Measurements from ENCODE around the gene MAP1LC3A. TPM values are rescaled to one million over a fixed set of nuclear protein-coding genes. Genes with fewer than 3 reads are reported as not detected.
A peak's percentile ranks its signal among the peaks of the same experiment; 100 is the strongest.

Gene MAP1LC3A
- total RNA-seq, 1 donor from 2014 or later: 83.9 TPM

DNA sequence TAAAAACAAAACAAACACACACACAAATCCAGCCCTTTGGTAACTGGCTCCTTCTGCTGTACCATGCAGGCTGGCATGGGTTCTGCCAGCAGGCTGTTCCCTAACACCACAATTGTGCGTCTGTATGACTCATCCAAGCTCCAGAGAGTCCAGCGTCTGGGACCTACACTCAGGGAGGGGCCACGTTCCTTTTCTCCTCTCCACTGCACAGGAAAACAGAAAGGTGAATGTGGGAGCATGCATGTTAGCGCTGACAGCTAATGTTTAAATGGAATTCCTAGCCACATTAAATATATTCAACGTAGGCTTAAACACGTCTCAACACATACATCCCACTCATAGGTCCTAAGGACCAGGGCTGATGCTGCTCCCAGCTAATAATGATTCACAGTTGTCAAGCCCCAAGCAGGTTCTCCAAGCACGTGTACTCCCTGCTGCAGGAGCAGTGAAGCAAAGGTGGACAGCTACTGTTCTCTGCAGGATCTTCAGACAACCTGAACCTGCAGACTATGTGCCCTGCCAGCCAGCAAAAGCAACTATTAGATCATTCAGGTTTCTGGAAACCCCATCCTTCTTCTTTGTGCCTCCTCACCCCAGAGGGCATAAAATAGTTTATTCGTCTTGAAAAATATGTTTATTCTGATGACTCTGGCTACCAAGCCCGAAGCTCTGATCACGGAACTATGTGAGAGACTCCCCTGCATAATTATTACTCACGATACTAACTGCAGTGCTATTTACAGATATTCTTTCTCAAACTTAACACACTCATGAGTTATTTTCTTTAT lies 20.9 kb downstream of the MAP1LC3A start:
- peaks cover 27% of the 10 kb centered on the region for H3K36me3 Mint-ChIP-seq
- TF ChIP-seq, protein P1, sequence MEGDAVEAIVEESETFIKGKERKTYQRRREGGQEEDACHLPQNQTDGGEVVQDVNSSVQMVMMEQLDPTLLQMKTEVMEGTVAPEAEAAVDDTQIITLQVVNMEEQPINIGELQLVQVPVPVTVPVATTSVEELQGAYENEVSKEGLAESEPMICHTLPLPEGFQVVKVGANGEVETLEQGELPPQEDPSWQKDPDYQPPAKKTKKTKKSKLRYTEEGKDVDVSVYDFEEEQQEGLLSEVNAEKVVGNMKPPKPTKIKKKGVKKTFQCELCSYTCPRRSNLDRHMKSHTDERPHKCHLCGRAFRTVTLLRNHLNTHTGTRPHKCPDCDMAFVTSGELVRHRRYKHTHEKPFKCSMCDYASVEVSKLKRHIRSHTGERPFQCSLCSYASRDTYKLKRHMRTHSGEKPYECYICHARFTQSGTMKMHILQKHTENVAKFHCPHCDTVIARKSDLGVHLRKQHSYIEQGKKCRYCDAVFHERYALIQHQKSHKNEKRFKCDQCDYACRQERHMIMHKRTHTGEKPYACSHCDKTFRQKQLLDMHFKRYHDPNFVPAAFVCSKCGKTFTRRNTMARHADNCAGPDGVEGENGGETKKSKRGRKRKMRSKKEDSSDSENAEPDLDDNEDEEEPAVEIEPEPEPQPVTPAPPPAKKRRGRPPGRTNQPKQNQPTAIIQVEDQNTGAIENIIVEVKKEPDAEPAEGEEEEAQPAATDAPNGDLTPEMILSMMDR (conservative IDR thresholded peaks at IDR 0.05): no peak
- H3K27ac Mint-ChIP-seq: peak overlapping the region; percentile 89
- peaks cover 28% of the 10 kb centered on the region for H3K4me1 Mint-ChIP-seq (ENCODE audit: unreplicated experiment)
- peak overlapping the region; percentile 66 for H3K4me3 Mint-ChIP-seq
- H3K9me3 Mint-ChIP-seq: no peaks in the 10 kb centered on the region
- DNase-seq (ENCODE audit: extremely low spot score, unreplicated experiment): no peak
- no peaks in the 10 kb centered on the region for H3K27me3 Mint-ChIP-seq

DNA sequence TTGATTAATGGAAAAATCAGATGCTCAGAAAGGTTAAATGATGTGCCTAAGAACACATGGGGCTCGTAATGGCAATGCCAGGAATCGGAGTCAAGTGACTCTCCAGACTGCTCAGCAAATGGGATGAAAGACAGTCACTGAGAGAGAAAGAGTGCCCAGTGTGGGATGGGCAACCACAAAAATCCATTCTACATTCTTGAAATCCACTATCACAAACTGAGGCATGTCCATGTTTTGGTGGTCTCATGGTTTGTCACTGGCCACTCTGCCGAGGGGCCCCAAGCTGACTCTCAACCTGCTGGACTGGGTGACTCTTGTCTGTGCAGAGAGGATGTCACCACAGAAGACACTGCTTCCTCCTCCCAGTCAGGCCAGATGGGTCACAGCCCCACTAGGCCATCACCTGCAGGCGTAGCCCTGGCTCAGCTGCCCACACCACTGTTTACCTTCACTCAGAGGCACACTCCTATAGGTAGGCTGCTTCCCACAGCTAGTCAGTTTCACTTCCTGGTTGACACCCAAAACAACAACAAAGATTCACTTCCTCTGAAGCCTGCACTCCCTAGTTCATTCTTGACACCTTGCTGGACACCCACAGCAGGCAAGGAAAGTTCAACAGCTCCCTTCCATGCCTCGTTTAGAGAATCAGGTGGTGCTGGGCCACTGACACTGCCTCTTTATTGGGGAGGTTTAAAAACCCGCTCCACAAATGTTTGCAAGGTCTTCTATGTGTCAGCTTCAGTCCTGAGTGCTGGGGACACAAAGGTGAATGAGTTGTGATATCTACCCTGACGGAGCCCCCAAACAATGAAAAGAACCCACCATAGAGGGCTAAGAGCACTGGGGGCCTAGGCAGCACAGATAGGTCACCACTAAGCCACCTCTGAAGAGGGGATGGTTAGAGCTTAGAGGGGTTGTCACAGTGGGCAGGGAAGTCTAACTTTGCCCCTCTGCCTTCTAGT lies 21.7 kb downstream of the MAP1LC3A start:
- Mint-ChIP-seq H3K27me3 (no peaks in the 10 kb centered on the region), H3K4me1 (ENCODE audit: unreplicated experiment) (peaks cover 28% of the 10 kb centered on the region), H3K36me3 (peaks cover 21% of the 10 kb centered on the region), H3K9me3 (no peaks in the 10 kb centered on the region), H3K27ac (peak overlapping the region; percentile 89), H3K4me3 (no peak overlapping the region)
- no peak for DNase-seq (ENCODE audit: extremely low spot score, unreplicated experiment)
- TF ChIP-seq, protein P1 (conservative IDR thresholded peaks at IDR 0.05): no peak

GRCh38 chr20:34581341-34582184 lies 23.0 kb downstream of the MAP1LC3A start:
- Mint-ChIP-seq H3K4me1 (ENCODE audit: unreplicated experiment) (peaks cover 28% of the 10 kb centered on the region), H3K27ac (peak overlapping the region; percentile 84), H3K9me3 (no peaks in the 10 kb centered on the region), H3K27me3 (no peaks in the 10 kb centered on the region), H3K36me3 (peaks cover 16% of the 10 kb centered on the region), H3K4me3 (no peak overlapping the region)
- DNase-seq (ENCODE audit: extremely low spot score, unreplicated experiment): no peak
- TF ChIP-seq, protein P1 (conservative IDR thresholded peaks at IDR 0.05): no peak

DNA sequence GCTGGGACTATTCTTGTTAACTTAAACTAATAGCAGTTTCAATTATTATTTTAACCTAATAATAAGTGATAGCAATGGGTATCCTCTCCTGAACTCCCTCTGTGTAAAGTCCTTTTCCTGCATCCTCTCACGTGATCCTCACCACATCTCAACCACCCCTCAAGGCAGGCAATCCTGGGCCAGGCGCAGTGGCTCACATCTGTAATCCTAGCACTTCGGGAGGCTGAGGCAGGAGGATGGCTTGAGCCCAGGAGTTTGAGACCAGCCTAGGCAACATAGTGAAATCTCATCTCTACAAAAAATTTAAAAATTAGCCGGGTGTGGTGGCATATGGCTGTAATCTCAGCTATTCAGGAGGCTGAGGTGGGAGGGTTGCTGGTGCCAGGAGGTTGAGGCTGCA lies 23.7 kb downstream of the MAP1LC3A start:
- Mint-ChIP-seq H3K27me3 (no peaks in the 10 kb centered on the region), H3K27ac (peak overlapping the region; percentile 84), H3K4me1 (ENCODE audit: unreplicated experiment) (peaks cover 28% of the 10 kb centered on the region), H3K36me3 (peaks cover 17% of the 10 kb centered on the region), H3K4me3 (no peak overlapping the region), H3K9me3 (no peaks in the 10 kb centered on the region)
- TF ChIP-seq, protein P1 (conservative IDR thresholded peaks at IDR 0.05): no peak
- DNase-seq (ENCODE audit: extremely low spot score, unreplicated experiment): no peak

- no peaks in the 10 kb centered on the region for H3K27me3 Mint-ChIP-seq
- no peak for DNase-seq (ENCODE audit: extremely low spot score, unreplicated experiment)
- peaks cover 23% of the 10 kb centered on the region for H3K36me3 Mint-ChIP-seq
- no peaks in the 10 kb centered on the region for H3K9me3 Mint-ChIP-seq
- TF ChIP-seq, protein P1 (conservative IDR thresholded peaks at IDR 0.05): no peak
- H3K4me1 Mint-ChIP-seq (ENCODE audit: unreplicated experiment): peaks cover 28% of the 10 kb centered on the region
- H3K27ac Mint-ChIP-seq: peak overlapping the region; percentile 84
- no peak overlapping the region for H3K4me3 Mint-ChIP-seq
Measured at GRCh38 chr20:34582911-34583310, 24.4 kb downstream of the MAP1LC3A start.

Data from type B pancreatic cell (in vitro differentiated cells).